NCI-H1436 (cell line): Measurements from ENCODE around the gene RRP1B.
"Not testable (repeated sequence)": the region's sequence is repeated elsewhere in the genome, so short reads cannot be mapped to it uniquely, and the experiment has no call there.

Experiments
- DNase-seq: peaks from one replicate; lab custom pipeline; 2025; lab: John Stamatoyannopoulos, UW

Gene RRP1B

DNA sequence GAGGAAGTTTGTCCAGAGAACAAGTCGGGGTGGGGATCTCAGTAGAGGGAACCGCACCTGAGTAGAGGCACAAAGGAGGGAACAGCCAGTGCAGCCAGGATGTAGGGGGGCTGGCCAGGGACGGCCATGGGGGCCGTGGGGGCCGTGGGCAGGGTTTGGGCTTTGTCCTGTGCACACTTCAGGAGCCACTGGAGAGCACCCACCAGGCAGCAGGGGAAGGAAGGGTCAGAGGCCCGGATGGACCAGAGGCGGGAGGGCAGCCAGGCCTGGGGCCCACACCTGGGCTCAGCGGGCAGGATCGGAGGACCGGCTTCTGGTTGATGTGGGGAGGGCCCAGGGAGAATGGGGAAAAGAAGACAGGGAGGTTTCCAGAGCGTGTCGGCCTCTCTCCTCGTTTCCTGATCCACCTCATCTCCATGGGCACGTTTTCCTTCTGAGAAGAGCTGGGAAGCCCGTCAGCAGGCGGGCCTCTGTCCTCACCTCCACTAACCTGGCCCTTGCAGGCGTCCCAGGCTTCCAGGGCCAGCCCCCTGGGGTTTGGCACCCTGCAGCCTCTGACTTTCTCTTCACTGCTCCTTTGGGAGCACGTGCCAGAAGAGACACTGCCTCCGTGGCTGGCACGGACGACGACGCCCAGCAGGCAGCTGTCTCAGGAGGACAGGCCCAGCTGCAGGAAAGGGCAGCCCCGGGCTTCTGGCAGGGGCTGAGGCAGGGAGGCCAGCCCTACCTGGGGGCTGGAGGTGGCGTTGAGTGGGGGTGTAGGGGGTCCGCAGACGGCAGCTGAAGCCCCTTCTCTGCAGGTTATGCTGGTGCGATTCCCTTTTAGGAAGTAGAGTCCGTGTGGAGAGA, 42.8 kb downstream of the RRP1B start:
- no peak for DNase-seq

GRCh38 chr21:43702785-43703034, 43.4 kb downstream of the RRP1B start:
- DNase-seq, result no peak

DNA sequence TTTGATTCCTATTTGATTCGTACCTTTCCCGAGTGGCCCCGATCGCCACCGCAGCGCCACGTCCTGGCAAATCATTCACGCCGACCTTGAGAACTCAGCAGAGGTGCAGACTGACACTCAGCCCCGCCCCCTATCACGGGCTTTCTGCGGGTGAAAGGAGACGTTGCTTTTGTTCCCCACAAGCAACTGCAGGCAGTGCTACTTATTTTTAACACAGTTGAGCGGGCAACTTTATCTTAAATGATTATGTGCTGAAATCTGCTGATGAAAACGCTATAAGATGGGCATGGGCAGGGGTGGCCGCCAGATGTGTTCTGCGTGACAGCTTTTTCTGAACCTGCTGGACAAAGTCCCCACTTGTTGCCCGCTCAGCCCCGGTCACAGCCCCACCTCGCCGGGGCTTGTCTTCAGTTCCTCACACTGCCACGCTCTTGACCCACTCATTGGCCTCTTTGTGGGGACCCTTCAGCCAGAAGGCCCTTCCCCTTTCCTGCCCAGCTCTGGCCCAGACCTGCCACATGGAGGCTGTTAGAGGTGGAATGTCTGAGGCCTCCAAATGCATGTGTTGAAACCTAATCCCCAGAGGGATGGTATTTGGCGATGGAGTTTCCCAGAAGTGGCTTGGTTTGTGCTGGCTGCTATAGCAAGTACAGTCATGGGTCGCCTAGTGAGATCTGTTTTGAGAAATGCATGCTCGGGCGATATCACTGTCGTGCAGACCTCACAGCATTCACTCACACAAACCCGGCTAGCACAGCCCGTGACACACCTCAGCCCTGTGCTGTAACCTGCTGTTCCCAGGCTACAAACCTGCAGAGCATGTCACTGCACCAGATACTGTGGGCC, 43.9 kb downstream of the RRP1B start:
- DNase-seq, result no peak

- no peak for DNase-seq
Measured at GRCh38 chr21:43707462-43707861, 48.1 kb downstream of the RRP1B start.

DNA sequence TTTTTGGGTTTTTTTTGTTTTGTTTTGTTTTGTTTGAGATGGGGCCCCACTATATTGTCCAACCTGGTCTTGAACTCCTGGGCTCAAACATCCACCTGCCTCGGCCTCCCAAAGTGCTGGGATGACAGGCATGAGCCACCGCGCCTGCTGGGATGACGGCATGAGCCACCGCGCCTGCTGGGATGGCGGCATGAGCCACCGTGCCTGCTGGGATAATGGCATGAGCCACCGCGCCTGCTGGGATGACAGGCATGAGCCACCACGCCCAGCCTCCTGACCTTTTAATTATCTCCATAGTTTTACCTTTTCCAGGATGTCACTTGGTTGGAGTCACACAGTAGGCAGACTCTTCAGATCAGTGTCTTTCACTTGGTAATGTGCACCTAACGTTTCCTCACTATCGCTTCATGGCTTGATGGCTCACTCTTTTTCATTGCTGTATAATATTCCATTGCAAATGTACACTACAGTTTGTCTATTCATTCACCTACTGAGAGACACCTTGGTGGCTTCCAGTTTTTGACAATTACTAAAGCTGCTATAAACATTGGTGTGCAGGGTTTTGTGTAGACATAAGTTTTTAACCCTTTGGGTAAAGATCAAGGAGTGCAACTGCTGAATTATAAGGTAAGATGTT, 49.5 kb downstream of the RRP1B start:
- no peak for DNase-seq

GRCh38 chr21:43712268-43712942, 53.0 kb downstream of the RRP1B start:
- DNase-seq, result no peak

- not testable (repeated sequence) for DNase-seq
Measured at GRCh38 chr21:43713123-43713522, 53.8 kb downstream of the RRP1B start.

GRCh38 chr21:43716376-43717165, 57.2 kb downstream of the RRP1B start:
- DNase-seq, result no peak

DNA sequence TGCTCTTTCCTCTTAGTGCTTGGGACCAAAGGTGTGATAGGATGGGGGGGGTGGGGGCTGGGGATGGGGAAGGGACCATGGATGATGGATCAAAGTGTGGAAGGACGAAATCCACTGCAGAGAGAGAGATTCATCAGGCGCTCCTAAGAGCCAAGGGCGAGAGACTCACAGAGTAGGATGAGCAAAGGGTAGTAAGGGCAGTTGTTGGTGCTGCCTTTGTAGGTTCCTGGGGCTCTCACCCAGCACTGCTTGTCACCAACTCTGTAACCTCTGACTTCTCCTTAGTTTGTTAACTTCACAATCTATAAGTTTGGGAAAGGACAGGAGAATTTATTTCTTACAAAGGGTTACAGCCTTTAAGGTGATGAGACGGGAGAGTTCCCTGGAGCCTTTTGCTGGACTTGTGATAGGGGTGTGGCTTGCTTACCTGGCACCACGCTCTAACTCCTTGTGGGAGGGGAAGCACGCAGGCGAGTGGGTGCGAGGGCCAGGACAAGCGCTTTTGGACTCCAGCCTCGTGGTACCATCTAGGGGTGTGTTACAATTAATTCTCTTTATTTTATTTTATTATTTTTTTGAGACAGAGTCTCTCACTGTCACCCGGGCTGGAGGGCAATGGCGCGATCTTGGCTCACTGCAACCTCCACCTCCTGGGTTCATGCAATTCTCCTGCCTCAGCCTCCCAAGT, 58.0 kb downstream of the RRP1B start:
- DNase-seq, result no peak

DNA sequence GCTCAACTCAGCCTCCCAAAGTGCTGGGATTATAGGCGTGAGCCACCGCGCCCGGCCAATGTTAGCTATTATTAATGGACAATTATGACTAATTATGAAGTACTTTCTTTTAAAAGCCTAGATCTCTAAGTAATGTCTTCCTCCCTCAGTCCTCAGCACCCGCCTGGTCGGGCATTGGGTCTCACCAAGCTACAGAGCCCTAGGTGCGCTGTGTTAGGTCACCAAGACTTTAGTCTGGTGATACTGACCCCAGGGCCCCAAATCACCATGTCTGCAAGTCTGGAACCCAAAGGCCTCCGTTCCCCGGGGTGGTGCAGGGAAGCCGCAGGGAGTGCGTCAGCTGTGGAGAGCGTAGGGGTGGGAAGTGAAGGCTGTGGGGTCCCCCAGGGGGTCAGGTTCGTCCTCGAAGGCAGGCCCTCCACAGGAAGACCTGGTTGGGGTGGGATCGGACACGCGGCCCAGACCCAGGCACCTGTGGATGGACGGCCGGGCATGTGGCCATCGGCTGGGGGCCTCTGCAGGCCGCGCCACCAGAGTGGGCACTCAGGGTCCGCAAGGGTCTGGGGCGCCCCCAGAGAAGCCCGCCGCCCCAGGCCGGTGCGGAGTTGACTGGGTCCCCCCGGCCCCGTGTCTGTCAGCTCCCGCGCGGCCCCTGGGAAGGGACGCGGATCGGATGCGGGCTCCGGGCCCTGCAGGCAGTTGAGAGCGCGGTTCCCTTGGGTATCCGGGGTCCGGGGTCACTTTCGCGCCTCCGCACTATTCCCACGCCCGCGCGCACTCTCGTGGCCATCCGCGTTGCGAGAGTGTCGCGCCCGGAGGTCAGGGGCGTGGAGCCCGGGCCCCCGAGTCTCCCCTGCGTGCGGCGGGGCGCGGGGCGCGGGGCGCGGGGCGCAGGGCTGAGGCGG, 58.9 kb downstream of the RRP1B start:
- DNase-seq, result no peak

DNA sequence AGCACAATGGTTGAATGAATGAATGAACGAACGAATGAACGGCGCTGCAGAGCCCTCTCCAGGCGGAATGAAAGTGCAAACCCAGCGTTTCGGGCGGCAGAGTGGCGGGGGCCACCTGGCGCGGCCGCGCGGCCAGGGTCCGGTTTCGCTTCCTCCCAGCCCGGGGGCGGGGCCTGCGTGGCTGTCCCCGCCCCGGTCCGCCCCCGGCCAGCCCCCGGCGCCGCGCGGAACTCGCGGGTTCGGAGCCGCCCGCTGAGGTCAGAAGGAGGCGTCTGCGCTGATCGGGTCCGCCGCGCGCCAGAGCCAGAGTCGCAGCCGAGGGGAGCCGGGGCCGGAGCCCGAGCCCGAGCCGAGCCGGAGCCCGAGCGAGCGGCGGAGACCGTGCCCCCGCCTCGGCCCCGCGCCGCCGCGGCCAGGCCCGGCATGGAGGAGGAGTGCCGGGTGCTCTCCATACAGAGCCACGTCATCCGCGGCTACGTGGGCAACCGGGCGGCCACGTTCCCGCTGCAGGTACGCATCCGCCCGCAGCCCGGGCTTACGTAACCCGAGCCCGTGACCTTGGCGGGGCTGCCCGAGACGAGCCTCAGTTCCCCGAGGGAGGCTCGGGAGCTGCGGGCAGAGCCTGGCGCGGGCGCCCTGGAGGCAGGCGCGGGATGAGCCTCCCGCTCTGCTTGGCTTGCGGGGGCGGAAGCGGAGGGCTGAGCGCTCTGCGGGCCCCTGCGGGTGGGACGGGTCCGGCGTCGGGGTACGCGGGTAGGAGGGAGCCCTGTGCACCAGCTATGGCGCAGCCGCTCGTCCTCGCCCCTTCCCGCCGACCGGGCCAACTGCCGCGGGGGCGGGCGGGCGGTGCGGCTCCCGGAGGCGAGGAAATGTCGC, 59.8 kb downstream of the RRP1B start, which contains the start of gene PDXK:
TSS of gene PDXK (plus strand) at position 258 of the 876 bp plus-strand sequence. CDS start at position 424, 166 bp downstream.
- DNase-seq, result peak; percentile 74

GRCh38 chr21:43719748-43720538, 60.6 kb downstream of the RRP1B start:
- DNase-seq, result no peak

DNA sequence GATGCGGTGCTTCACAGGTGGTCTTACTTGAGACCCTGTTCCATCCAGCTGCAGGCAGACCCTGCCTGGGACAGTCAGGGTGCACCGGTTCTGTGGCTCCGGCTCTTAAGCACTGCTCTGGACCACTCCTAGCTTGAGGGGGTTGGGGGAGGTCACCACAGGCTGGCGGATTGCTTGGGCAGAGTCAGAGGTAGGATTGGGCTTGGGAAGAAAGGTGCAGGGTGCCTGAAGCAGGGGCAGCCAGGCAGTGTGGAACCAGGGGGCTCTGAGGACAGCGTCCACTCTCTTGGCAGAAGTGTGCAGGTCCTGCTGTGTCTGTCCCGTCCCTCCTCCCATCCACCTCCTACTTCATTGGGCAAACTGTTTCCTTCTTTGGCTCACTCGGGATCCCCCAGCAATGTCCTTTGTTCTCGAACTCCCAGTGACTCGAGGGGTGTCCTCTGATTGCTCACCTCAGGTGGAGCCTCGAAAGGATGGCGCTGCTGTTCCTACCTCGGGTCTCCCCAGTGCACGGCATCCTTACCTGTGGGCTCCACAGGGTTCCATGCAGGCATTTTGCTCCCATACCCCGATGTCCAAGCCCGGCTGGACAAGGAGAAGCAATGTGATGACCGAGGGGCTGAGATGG, 61.3 kb downstream of the RRP1B start:
- no peak for DNase-seq

GRCh38 chr21:43721206-43721605, 61.8 kb downstream of the RRP1B start:
- no peak for DNase-seq

- no peak for DNase-seq
Measured at GRCh38 chr21:43721939-43722338, 62.6 kb downstream of the RRP1B start.

DNA sequence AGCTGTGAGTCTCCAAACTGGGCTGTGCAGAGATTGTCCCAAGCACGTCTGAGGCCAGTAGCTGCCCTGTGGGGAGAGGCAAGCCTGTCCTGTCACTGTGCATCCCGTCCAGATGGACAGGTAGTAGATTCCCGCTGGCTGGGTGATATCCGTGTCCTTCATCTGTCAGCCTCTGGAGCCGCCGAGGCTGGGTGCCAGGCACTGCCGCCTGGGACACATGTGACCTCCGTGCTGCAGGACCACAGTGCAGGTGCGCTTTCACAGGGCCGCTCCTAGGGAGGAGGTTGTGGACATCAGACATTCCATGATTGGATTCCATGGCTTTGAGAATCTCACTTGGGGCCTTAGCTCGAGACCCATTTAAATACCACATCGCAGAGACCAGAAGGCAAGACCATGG, 64.3 kb downstream of the RRP1B start:
- DNase-seq, result no peak
